KMS-11 (cell line): ENCODE measurements around the gene LCLAT1.

Experiments used
- H2AFZ ChIP-seq: fragments of 200-600 bp; sonication (generic); 2 replicates; pipeline ENCODE4 v1.6.1; 2016; ENCODE audit warnings: antibody characterized with exemption, mixed run types, low read depth
- H3K27ac ChIP-seq: fragments of 200-600 bp; sonication (generic); 2 replicates; pipeline ENCODE4 v1.6.1; 2016; ENCODE audit warnings: mild to moderate bottlenecking, mixed run types
- H3K27me3 ChIP-seq: fragments of 200-600 bp; sonication (generic); 2 replicates; pipeline ENCODE4 v1.6.1; 2017; ENCODE audit warnings: mild to moderate bottlenecking, low read depth, mixed run types, moderate library complexity; ENCODE audit not compliant: insufficient read depth
- H3K36me3 ChIP-seq: fragments of 200-600 bp; sonication (generic); 2 replicates; pipeline ENCODE4 v1.6.1; 2017; ENCODE audit warnings: mild to moderate bottlenecking, mixed run types; ENCODE audit not compliant: insufficient read depth
- H3K4me1 ChIP-seq: fragments of 200-600 bp; sonication (generic); 2 replicates; pipeline ENCODE4 v1.6.1; 2016; ENCODE audit warnings: mild to moderate bottlenecking, low read depth, mixed run types; ENCODE audit not compliant: poor library complexity, severe bottlenecking
- H3K4me2 ChIP-seq: fragments of 200-600 bp; sonication (generic); 2 replicates; pipeline ENCODE4 v1.7.0; 2016; ENCODE audit warnings: mild to moderate bottlenecking, mixed run types
- H3K4me3 ChIP-seq: fragments of 200-600 bp; sonication (generic); IDR thresholded peaks from 2 replicates; pipeline ENCODE4 v1.6.1; 2017; ENCODE audit warnings: low read depth, low read length, mixed read lengths; ENCODE audit not compliant: insufficient read depth
- H3K79me2 ChIP-seq: fragments of 200-600 bp; sonication (generic); 2 replicates; pipeline ENCODE4 v1.6.1; 2016; ENCODE audit warnings: low read depth, mixed run types; ENCODE audit not compliant: insufficient read depth
- H3K9ac ChIP-seq: fragments of 200-600 bp; sonication (generic); 2 replicates; pipeline ENCODE4 v1.6.1; 2016; ENCODE audit warnings: mild to moderate bottlenecking, mixed run types
- H4K20me1 ChIP-seq: fragments of 200-600 bp; sonication (generic); 2 replicates; pipeline ENCODE4 v1.6.1; 2016; ENCODE audit warnings: mild to moderate bottlenecking, mixed run types; ENCODE audit not compliant: insufficient read depth
- CTCF ChIP-seq: fragments of 200-600 bp; sonication (generic); conservative IDR thresholded peaks from 2 replicates; pipeline ENCODE4 v1.6.1; 2017; ENCODE audit warnings: low read depth, mild to moderate bottlenecking, antibody characterized with exemption, low read length, moderate library complexity, mixed read lengths

Gene LCLAT1

DNA sequence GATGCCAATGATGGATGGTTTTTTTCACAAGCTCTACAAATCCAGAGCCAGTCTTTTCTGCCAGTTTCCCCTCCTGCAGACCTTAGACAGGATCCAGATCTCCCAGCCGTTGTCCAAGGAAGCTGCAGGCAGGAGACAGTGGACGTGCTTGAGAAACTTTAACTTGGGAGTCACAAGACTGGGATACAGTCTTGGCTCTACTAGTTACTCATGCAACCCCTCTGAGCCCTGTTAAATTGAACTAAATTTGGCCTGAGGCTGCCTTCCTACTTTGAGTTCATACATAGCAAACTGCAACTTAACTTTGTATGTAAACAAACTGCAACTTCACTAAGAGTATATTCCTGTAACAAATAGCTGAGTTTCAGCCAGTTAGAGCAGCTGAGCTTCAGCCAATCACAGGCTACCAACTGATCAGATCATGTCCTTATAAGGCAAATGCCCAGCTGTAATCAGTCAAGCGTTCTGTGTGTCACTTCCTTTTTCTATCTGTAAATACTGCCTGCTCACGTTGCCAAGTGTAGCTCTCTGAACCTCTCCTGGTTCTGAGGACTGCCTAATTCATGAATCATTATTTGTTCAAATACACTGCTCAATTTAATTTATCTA is 219.3 kb downstream of the LCLAT1 start:
- Histone ChIP-seq H3K27me3 (no peaks in the 10 kb centered on the region), H3K27ac (no peak overlapping the region), H3K79me2 (no peaks in the 10 kb centered on the region), H3K9ac (no peak overlapping the region), H2AFZ (no peak overlapping the region), H3K4me3 (no peak overlapping the region), H3K36me3 (no peaks in the 10 kb centered on the region), H3K4me2 (no peak overlapping the region), H3K4me1 (no peaks in the 10 kb centered on the region), H4K20me1 (no peaks in the 10 kb centered on the region)
- no peak for TF ChIP-seq CTCF

- no peak for TF ChIP-seq CTCF
- Histone ChIP-seq H3K4me1 (no peaks in the 10 kb centered on the region), H4K20me1 (no peaks in the 10 kb centered on the region), H3K4me3 (no peak overlapping the region), H3K27ac (no peak overlapping the region), H3K36me3 (no peaks in the 10 kb centered on the region), H3K79me2 (no peaks in the 10 kb centered on the region), H3K9ac (no peak overlapping the region), H3K27me3 (no peaks in the 10 kb centered on the region), H2AFZ (no peak overlapping the region), H3K4me2 (no peak overlapping the region)
These were observed 223.4 kb downstream of the LCLAT1 start for GRCh38 chr2:30670453-30670852.

GRCh38 chr2:30673127-30673526 is 226.1 kb downstream of the LCLAT1 start:
- Histone ChIP-seq H3K79me2 (no peaks in the 10 kb centered on the region), H3K27ac (no peak overlapping the region), H3K9ac (no peak overlapping the region)

DNA sequence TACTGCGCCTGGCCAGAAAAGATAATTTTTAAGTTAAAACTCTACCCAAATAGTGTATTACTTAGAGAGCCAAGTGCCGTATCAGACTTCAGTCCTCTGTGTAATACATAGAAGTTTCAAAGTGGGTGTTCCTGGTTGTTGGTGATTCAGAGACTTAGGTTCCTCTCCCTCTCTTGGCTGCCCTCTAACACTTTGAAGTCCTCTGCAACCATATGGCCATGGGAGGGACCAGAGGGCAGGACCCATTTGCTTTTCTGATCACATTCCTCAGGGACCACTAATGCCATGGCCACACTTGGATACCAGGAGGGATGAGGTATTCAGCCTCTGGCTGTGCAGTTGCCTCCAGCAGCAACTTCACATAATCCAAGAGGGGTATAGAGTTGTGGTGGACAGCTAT is 228.7 kb downstream of the LCLAT1 start:
- Histone ChIP-seq H3K36me3 (no peaks in the 10 kb centered on the region), H3K9ac (no peak overlapping the region), H2AFZ (no peak overlapping the region), H3K4me3 (no peak overlapping the region), H3K27me3 (no peaks in the 10 kb centered on the region), H3K4me1 (no peaks in the 10 kb centered on the region), H4K20me1 (no peaks in the 10 kb centered on the region), H3K27ac (no peak overlapping the region), H3K4me2 (no peak overlapping the region), H3K79me2 (no peaks in the 10 kb centered on the region)
- TF ChIP-seq CTCF = no peak

More at GRCh38 chr2:30673127-30673526, 226.1 kb downstream of the LCLAT1 start:
- Histone ChIP-seq H3K4me2 (no peak overlapping the region), H3K27me3 (no peaks in the 10 kb centered on the region), H3K4me1 (no peaks in the 10 kb centered on the region), H3K36me3 (no peaks in the 10 kb centered on the region), H3K4me3 (no peak overlapping the region), H4K20me1 (no peaks in the 10 kb centered on the region), H2AFZ (no peak overlapping the region)
- no peak for TF ChIP-seq CTCF
